ENCODE results near the gene PPM1N. TPM values are rescaled to one million over a fixed set of nuclear protein-coding genes. Genes with fewer than 3 reads are reported as not detected.

The PPM1N gene
- total and polyA plus RNA-seq, 12 donors: 0.33 to 3.7 (median 1.6) TPM; not detected in 2

DNA sequence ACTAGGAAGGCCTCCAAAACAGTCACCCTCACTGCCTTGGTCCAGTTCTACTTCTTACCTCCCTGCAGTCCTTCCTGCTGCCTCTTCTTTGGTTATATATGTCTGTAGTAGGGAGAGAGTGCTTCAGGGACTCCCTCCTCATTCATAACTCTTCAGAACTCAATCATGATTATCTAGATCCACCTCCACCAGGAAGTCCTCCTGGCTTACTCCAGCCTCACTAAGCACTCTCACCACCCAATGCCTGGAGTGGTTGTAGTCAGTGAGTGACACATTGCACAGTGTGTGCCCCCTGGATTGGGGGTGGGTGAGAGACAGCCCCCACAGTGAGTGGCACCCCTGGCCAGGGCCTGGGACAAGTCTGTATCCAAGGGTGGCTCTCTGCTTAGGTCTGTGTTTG lies 40.5 kb upstream of the PPM1N start:
- H3K9me3 ChIP-seq (replicated peaks in 1 of 3): no peaks in the 10 kb centered on the region
- H3K36me3 ChIP-seq (replicated peaks in 1 of 2): no peaks in the 10 kb centered on the region
- intact Hi-C loops (cut with DNase I): no loop called here
- no peak overlapping the region for H3K4me3 ChIP-seq
- DNase-seq: no peak
- no peaks in the 10 kb centered on the region for H3K27me3 ChIP-seq
- TF ChIP-seq POLR2A (IDR thresholded peaks at IDR 0.05): no peak
- TF ChIP-seq, protein P1, sequence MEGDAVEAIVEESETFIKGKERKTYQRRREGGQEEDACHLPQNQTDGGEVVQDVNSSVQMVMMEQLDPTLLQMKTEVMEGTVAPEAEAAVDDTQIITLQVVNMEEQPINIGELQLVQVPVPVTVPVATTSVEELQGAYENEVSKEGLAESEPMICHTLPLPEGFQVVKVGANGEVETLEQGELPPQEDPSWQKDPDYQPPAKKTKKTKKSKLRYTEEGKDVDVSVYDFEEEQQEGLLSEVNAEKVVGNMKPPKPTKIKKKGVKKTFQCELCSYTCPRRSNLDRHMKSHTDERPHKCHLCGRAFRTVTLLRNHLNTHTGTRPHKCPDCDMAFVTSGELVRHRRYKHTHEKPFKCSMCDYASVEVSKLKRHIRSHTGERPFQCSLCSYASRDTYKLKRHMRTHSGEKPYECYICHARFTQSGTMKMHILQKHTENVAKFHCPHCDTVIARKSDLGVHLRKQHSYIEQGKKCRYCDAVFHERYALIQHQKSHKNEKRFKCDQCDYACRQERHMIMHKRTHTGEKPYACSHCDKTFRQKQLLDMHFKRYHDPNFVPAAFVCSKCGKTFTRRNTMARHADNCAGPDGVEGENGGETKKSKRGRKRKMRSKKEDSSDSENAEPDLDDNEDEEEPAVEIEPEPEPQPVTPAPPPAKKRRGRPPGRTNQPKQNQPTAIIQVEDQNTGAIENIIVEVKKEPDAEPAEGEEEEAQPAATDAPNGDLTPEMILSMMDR (IDR thresholded peaks at IDR 0.05): no peak
- H3K27ac ChIP-seq: no peak overlapping the region
- H3K4me1 ChIP-seq (replicated peaks in 1 of 2): peaks cover 11 to 16% of the 10 kb centered on the region in 2 donors

DNA sequence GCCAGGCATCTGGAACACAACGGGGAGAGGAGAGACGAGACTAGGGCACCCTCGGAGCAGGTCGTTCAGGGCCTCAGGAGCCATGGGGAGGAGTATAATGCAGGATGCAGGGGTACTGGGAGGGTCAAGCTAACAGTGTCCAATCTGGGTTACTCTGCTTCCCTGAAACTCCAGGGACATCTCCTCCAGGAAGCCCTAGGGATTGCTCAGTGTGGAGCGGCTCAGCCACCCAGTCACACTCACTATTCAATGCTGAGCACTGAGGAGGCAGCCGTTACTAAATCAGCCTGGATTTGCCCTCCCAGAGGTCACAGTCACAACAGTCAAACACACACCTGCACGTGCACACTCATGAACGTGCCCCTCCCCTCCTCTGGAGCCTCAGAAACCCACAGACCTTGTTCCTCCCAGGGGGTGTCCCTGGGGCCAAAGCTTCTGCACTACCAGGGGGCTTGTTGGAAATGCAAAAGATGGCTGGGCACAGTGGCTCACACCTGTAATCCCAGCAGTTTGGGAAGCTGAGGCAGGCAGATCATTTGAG lies 37.4 kb upstream of the PPM1N start:
- H3K27ac ChIP-seq: no peak overlapping the region
- H3K4me3 ChIP-seq: no peak overlapping the region
- WGBS, 4 donors: 40 to 58% (median 52%) methylated on average over 5 to 8 of the region's 8 CpGs
- H3K9me3 ChIP-seq (replicated peaks in 1 of 3): no peaks in the 10 kb centered on the region
- no peak for DNase-seq
- TF ChIP-seq POLR2A (IDR thresholded peaks at IDR 0.05): no peak
- TF ChIP-seq, protein P1 (IDR thresholded peaks at IDR 0.05): no peak
- H3K4me1 ChIP-seq (replicated peaks in 1 of 2): peaks cover 4 to 7% of the 10 kb centered on the region in 2 donors
- H3K36me3 ChIP-seq (replicated peaks in 1 of 2): no peaks in the 10 kb centered on the region
- H3K27me3 ChIP-seq: no peaks in the 10 kb centered on the region
- intact Hi-C loops (cut with DNase I): no loop called here

- TF ChIP-seq POLR2A (IDR thresholded peaks at IDR 0.05): no peak
- TF ChIP-seq, protein P1 (IDR thresholded peaks at IDR 0.05): no peak
- no peaks in the 10 kb centered on the region for H3K36me3 ChIP-seq (replicated peaks in 1 of 2)
- WGBS, 4 donors: 53 to 63% (median 57%) methylated on average over 3 to 4 of the region's 4 CpGs
- no peak overlapping the region for H3K27ac ChIP-seq
- no peaks in the 10 kb centered on the region for H3K9me3 ChIP-seq (replicated peaks in 1 of 3)
- H3K4me3 ChIP-seq: no peak overlapping the region
- no peak for DNase-seq
- H3K27me3 ChIP-seq: no peaks in the 10 kb centered on the region
- no peaks in the 10 kb centered on the region for H3K4me1 ChIP-seq (replicated peaks in 1 of 2)
- intact Hi-C loops (cut with DNase I): no loop called here
These were observed 36.1 kb upstream of the PPM1N start for GRCh38 chr19:45462174-45462573.

DNA sequence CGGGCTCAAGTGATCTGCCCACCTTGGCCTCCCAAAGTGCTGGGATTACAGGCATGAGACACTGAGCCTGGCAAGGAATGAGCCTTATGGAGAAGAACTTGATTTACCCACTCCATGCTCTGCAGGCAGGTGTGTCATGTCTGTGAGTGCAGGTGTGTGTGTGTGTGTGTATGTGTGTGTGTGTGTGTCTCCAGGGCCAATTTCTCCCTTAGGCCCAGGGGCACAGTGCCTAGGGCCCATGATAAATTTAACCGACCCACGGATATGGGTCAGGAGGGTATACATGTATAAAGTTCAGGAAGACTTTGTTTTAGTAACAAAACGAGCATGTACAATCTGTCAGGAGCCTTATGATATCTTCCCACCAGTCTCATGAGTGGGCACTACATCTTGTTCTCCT lies 35.0 kb upstream of the PPM1N start:
- WGBS, 4 donors: 58 to 81% (median 65%) methylated on average over 4 of the region's 4 CpGs

More for the DNA sequence above, 35.0 kb upstream of the PPM1N start:
- Histone ChIP-seq H3K27me3 (no peaks in the 10 kb centered on the region), H3K36me3 (replicated peaks in 1 of 2) (no peaks in the 10 kb centered on the region), H3K9me3 (replicated peaks in 1 of 3) (no peaks in the 10 kb centered on the region), H3K4me3 (no peak overlapping the region), H3K27ac (no peak overlapping the region), H3K4me1 (replicated peaks in 1 of 2) (peaks cover 4% of the 10 kb centered on the region in 2 donors)
- intact Hi-C loops (cut with DNase I): no loop called here
- no peak for DNase-seq
- TF ChIP-seq, protein P1 (IDR thresholded peaks at IDR 0.05): no peak
- TF ChIP-seq POLR2A (IDR thresholded peaks at IDR 0.05): no peak
